K562 (cell line): ENCODE data around the gene XIRP1. TPM values are rescaled to one million over a fixed set of nuclear protein-coding genes. Genes with fewer than 3 reads are reported as not detected.
"Not testable (repeated sequence)": the region's sequence is repeated elsewhere in the genome, so short reads cannot be mapped to it uniquely, and the experiment has no call there.

Experiments used
- ATAC-seq: fragments of 200-7000 bp; cut with Tn5 transposase; 3 replicates; pipeline ENCODE4 v1.9.1; 2020; ENCODE audit warnings: moderate library complexity
- BruUV-seq: library from RNA; stranded (reverse); fragments of 400-500 nt; replicated peaks from 2 replicates; lab custom pipeline; 2021; lab: Mats Ljungman, UMichigan
- CTCF ChIA-PET: fragments of 300-600 bp; formaldehyde crosslinking; extraction: SDS; loops from one replicate; lab custom pipeline; 2021; ENCODE audit warnings: low intra/inter-chr PET ratio; lab: Yijun Ruan, JAX
- POLR2A ChIA-PET: fragments of 300-600, 350-650 bp; sonication (Branson Sonifier 250); formaldehyde crosslinking; extraction: SDS; loops from one replicate; lab custom pipeline; 2021; ENCODE audit warnings: antibody characterized with exemption, inconsistent platforms; lab: Yijun Ruan, JAX
- DNase-seq, 4 experiments: peaks; one replicate each; pipeline versions ENCODE4 v3.0.0 to v3.0.0-alpha.2; 2011 to 2018; ENCODE audit warnings: low spot score in 3 of 4, mixed read lengths in 3 of 4; ENCODE audit errors: extremely low read depth in 1 of 4
- FAIRE-seq: peaks from 2 replicates; lab custom pipeline; 2011; peaks lifted over from hg19 to GRCh38; lab: Jason Lieb, UNC
- H2AFZ ChIP-seq: 2 replicates; pipeline ENCODE4 v1.6.0; 2011; ENCODE audit warnings: low read depth, low read length, control low read depth, inconsistent platforms
- H3K27ac ChIP-seq: fragments of 200-600 bp; 3 replicates; pipeline ENCODE4 v1.8.0; 2011; ENCODE audit warnings: low read depth, mild to moderate bottlenecking, control low read depth, inconsistent platforms, low read length, moderate library complexity, mixed read lengths; ENCODE audit errors: extremely low read depth
- H3K27me3 ChIP-seq, 2 experiments: fragments of 300-600 bp in 1 of 2; 2 replicates in 1 of 2; 3 replicates in 1 of 2; pipeline versions ENCODE4 v1.6.0 to v1.8.0; 2011; ENCODE audit warnings: inconsistent platforms in 2 of 2, low read length in 2 of 2, mild to moderate bottlenecking in 1 of 2, mixed read lengths in 1 of 2, moderate library complexity in 1 of 2; ENCODE audit not compliant: control insufficient read depth in 2 of 2, insufficient read depth in 2 of 2
- H3K36me3 ChIP-seq: fragments of 300-600 bp; 3 replicates; pipeline ENCODE4 v1.8.0; 2011; ENCODE audit warnings: mild to moderate bottlenecking, low read length, inconsistent platforms; ENCODE audit not compliant: control insufficient read depth, insufficient read depth
- H3K4me1 ChIP-seq, 2 experiments: fragments of 200-600 bp in 1 of 2; replicated peaks in 1 of 2; 2 replicates in 1 of 2; 3 replicates in 1 of 2; pipeline versions ENCODE4 v1.5.1 to v1.8.0; 2011; ENCODE audit warnings: inconsistent platforms in 2 of 2, low read length in 2 of 2, mild to moderate bottlenecking in 1 of 2, mixed read lengths in 1 of 2, moderate library complexity in 1 of 2; ENCODE audit not compliant: control insufficient read depth in 2 of 2, insufficient read depth in 2 of 2
- H3K4me2 ChIP-seq: 2 replicates; pipeline ENCODE4 v1.6.1; 2011; ENCODE audit warnings: low read length, control low read depth, inconsistent platforms, mixed read lengths; ENCODE audit not compliant: insufficient read depth
- H3K4me3 ChIP-seq: fragments of 200-600 bp; sonication (generic), shearing (Covaris generic); 2 replicates; pipeline ENCODE4 v1.5.1; 2016; ENCODE audit warnings: control low read depth, inconsistent platforms
- H3K79me2 ChIP-seq: fragments of 200-600 bp; 3 replicates; pipeline ENCODE4 v1.8.0; 2011; ENCODE audit warnings: low read length, inconsistent platforms; ENCODE audit not compliant: control insufficient read depth, insufficient read depth
- H3K9ac ChIP-seq, 2 experiments: 2 replicates each; pipeline versions ENCODE4 v1.6.0 to v1.6.1; 2011; ENCODE audit warnings: low read depth in 2 of 2, low read length in 2 of 2, control low read depth in 1 of 2, inconsistent platforms in 1 of 2, mild to moderate bottlenecking in 1 of 2, mixed read lengths in 1 of 2; ENCODE audit not compliant: insufficient read depth in 1 of 2
- H3K9me1 ChIP-seq: one replicate; pipeline ENCODE4 v1.6.0; 2011; ENCODE audit warnings: inconsistent platforms, mild to moderate bottlenecking, low read length, moderate library complexity; ENCODE audit not compliant: control insufficient read depth, insufficient read depth
- H3K9me3 ChIP-seq: replicated peaks from 2 replicates; pipeline ENCODE4 v1.5.1; 2011; ENCODE audit warnings: low read depth, low read length, inconsistent platforms; ENCODE audit not compliant: control insufficient read depth, insufficient read depth
- H4K20me1 ChIP-seq: replicated peaks from 2 replicates; pipeline ENCODE4 v1.6.1; 2011; ENCODE audit warnings: low read length, inconsistent platforms, mixed read lengths; ENCODE audit not compliant: control insufficient read depth, insufficient read depth
- ATF7 ChIP-seq: fragments of 450-650 bp; IDR thresholded peaks from 2 replicates; pipeline ENCODE4 v1.7.1; 2014; ENCODE audit warnings: mild to moderate bottlenecking, moderate library complexity
- FOXK1 ChIP-seq: sonication (generic); formaldehyde crosslinking; IDR thresholded peaks from 2 replicates; pipeline ENCODE4 v1.8.0; 2022; ENCODE audit warnings: missing genetic modification reagents, mild to moderate bottlenecking, borderline replicate concordance
- IFI16 ChIP-seq: fragments of 250-450 bp; sonication (Bioruptor Pico); IDR thresholded peaks from 2 replicates; pipeline ENCODE4 v2.1.2; 2022; ENCODE audit warnings: mild to moderate bottlenecking, inconsistent platforms
- RBM25 ChIP-seq: fragments of 200-400 bp; formaldehyde crosslinking; IDR thresholded peaks from 2 replicates; pipeline ENCODE4 v1.6.1; 2018; ENCODE audit warnings: low read length, low read depth, moderate library complexity; ENCODE audit not compliant: severe bottlenecking
- ZNF280A ChIP-seq: fragments of 450-650 bp; IDR thresholded peaks from 2 replicates; pipeline ENCODE4 v1.6.1; 2018; ENCODE audit warnings: mild to moderate bottlenecking, low read depth; ENCODE audit not compliant: partially characterized antibody
- ZNF431 ChIP-seq: sonication (generic); formaldehyde crosslinking; IDR thresholded peaks from 2 replicates; pipeline ENCODE4 v1.8.0; 2022; ENCODE audit warnings: mild to moderate bottlenecking, missing genetic modification reagents
- WGBS: fragments of 100-300 bp; shearing (Covaris generic); methylation state at CpG from one replicate; pipeline ENCODE4 v1.1.6; 2016; ENCODE audit warnings: low coverage, mixed read lengths; ENCODE audit not compliant: insufficient coverage; ENCODE audit errors: missing lambda C conversion rate; 5-methylcytosine and 5-hydroxymethylcytosine counted together
- in situ Hi-C: fragments of 300-500 bp; cut with MboI; formaldehyde crosslinking; loops from 4 replicates; pipeline ENCODE4 v1.15.0; 2018; ENCODE audit warnings: inconsistent platforms, mixed read lengths
- intact Hi-C: fragments of 100-400 bp; cut with micrococcal nuclease; formaldehyde crosslinking; loops from 2 replicates; pipeline ENCODE4 v1.14.2; 2022
- polyA plus RNA-seq, 8 experiments: library from polyadenylated mRNA; depleted of rRNA in 4 of 8; stranded (reverse) in 5 of 8; unstranded in 3 of 8; fragments of >200 nt; fragmentation: Nextera tagmentation in 2 of 8; fragmentation: Illumina TruSeq in 1 of 8; extraction: Ambion mirVana in 2 of 8; extraction: Trizol in 1 of 8; gene quantifications; 2 replicates each; pipeline versions ENCODE4 v1.2.1 to v1.2.3, GENCODE V29; 2011 to 2014; ENCODE audit warnings: inconsistent platforms in 1 of 8, missing spikeins in 1 of 8
- total RNA-seq, 7 experiments: library from RNA; depleted of rRNA in 6 of 7; stranded (reverse); fragments of >200 nt in 6 of 7; fragmentation: Illumina TruSeq in 2 of 7; extraction: Trizol in 2 of 7; gene quantifications; 2 replicates each; pipeline versions ENCODE4 v1.2.1 to v1.2.3, GENCODE V29; 2011 to 2021; ENCODE audit warnings: low replicate concordance in 1 of 7
- TF ChIP-seq, protein P1 (sequence below), 2 experiments: fragments of 450-650 bp in 1 of 2; sonication (generic) in 1 of 2; formaldehyde crosslinking in 1 of 2; IDR thresholded peaks in 1 of 2; conservative IDR thresholded peaks in 1 of 2; 2 replicates each; pipeline versions ENCODE4 v1.6.1 to v1.8.1; 2016 to 2023; ENCODE audit warnings: mild to moderate bottlenecking in 2 of 2, moderate library complexity in 2 of 2, inconsistent platforms in 1 of 2, missing genetic modification reagents in 1 of 2
- TF ChIP-seq, protein P2 (sequence below): fragments of 250-450 bp; sonication (Bioruptor Pico); IDR thresholded peaks from 2 replicates; pipeline ENCODE4 v1.5.0; 2021; ENCODE audit warnings: mild to moderate bottlenecking, moderate library complexity

The XIRP1 gene
- total and polyA plus RNA-seq, 9 of the 15 experiments (the other 6 are each of a cell fraction or from before 2014, with no cell fraction given) = 0.03 to 0.27 (median 0.08) TPM; not detected in 3

DNA sequence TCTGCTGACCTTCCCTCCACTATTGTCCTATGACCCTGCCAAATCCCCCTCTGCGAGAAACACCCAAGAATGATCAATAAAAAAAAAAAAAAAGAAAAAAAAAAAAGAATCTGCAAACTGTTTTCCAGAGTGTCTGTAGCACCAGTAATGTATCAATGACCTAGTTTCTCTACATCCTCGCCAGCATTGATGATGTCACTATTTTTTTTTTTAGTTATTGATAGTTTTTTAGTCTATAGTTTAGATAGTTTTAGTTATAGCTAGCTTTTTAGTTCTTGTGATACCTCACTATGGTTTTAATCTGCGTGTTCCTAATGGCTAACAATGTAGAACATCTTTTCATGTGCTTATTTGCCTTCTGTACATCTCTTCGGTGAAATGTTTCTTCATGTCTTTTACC lies 36.1 kb upstream of the XIRP1 start:
- no peaks in the 10 kb centered on the region for H3K36me3 ChIP-seq
- no peaks in the 10 kb centered on the region for H3K9me1 ChIP-seq
- peaks cover 14 to 15% of the 10 kb centered on the region in 2 experiments for H3K27me3 ChIP-seq
- no peaks in the 10 kb centered on the region for H3K9me3 ChIP-seq
- no peak overlapping the region for H3K4me2 ChIP-seq
- H3K9ac ChIP-seq = no peak overlapping the region
- H3K79me2 ChIP-seq = no peaks in the 10 kb centered on the region
- no peaks in the 10 kb centered on the region; a peak in 1 of 5 replicates for H3K4me1 ChIP-seq
- in situ Hi-C loops = no loop called here
- no peaks in the 10 kb centered on the region for H4K20me1 ChIP-seq
- ChIA-PET CTCF (no interaction called here), POLR2A (interaction anchor here (1.3 kb wide), 1 partner anchor 14 kb away, joined by 4 read pairs; no protein-coding TSS in a partner anchor)
- no peak for ATAC-seq
- intact Hi-C loops = no loop called here
- DNase-seq = no peak
- no peak overlapping the region for H3K27ac ChIP-seq
- H2AFZ ChIP-seq = no peak overlapping the region
- no peak for FAIRE-seq
- TF ChIP-seq, protein P1, sequence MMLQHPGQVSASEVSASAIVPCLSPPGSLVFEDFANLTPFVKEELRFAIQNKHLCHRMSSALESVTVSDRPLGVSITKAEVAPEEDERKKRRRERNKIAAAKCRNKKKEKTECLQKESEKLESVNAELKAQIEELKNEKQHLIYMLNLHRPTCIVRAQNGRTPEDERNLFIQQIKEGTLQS (IDR thresholded peaks at IDR 0.05) = peak; percentile 65
- TF ChIP-seq, protein P1 (CRISPR knock-in tag; conservative IDR thresholded peaks at IDR 0.05) = no peak
- TF ChIP-seq, protein P2, sequence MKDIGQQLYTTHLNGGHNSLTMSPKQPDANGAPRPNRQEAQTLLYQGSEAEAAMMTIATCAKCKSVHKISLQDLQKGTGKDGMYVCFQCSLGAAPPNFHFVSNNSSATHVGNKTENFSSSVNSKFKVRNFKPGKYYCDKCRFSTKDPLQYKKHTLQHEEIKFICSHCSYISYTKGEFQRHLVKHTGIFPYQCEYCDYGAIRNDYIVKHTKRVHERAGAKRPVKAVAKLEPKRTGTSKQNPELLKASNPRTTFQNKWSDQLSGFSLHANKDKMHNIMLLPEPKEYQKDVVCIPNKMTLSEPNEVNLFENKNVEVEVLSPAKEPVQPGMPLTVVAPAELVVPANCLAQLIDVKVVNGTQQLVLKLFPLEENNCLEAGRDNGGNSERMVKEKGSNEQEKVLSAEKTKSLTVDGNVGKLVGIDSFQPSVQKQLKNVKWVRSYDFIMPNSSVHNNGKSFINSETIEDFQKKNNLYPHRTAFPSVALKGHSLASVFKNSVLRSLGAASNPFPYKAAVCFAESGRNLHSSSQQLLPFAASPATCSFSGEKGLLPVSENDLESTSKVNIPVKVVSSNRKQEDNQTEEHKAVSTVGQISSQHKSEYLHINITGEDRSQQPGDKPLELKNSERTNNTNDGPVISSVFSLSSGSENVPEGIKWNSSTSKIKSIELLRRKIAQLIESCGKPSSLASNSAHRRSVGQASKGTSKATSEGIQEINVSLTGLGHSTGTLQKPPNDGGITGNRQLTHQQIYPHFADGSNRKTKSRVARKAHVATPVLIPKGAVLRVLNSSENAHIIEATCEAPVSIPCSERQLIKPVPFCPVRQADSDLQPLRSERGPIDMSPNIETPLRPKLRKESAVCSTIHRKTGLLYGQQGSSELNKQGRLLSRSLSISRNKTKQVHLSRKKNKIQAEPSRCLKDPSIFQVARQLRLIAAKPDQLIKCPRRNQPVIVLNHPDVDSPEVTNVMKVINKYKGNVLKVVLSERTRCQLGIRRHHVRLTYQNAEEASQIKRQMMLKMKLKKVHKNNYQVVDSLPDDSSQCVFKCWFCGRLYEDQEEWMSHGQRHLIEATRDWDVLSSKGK (CRISPR knock-in tag) = no peak
- TF ChIP-seq ZNF280A (no peak), RBM25 (peak; percentile 26), IFI16 (CRISPR knock-in tag) (no peak), ZNF431 (CRISPR knock-in tag) (no peak), ATF7 (peak; percentile 15; the same call in 1 of the 2 replicates), FOXK1 (CRISPR knock-in tag) (no peak)
- 8% methylated on average over 3 of the region's 4 CpGs for WGBS
- BruUV-seq = no TSS peak
- no peak overlapping the region for H3K4me3 ChIP-seq

DNA sequence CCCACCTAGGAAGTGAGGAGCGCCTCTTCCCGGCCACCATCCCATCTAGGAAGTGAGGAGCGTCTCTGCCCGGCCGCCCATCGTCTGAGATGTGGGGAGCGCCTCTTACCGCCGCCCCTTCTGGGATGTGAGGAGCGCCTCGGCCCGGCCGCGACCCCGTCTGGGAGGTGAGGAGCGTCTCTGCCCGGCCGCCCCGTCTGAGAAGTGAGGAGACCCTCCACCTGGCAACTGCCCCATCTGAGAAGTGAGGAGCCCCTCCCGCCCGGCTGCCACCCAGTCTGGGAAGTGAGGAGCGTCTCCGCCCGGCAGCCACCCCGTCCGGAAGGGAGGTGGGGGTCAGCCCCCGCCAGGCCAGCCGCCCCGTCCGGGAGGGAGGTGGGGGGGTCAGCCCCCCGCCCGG lies 35.2 kb upstream of the XIRP1 start:
- in situ Hi-C loops, H2AFZ ChIP-seq, H4K20me1 ChIP-seq, POLR2A ChIA-PET, DNase-seq, H3K36me3 ChIP-seq, CTCF ChIA-PET, H3K4me3 ChIP-seq, intact Hi-C loops, H3K9me1 ChIP-seq, ATAC-seq, BruUV-seq, H3K4me2 ChIP-seq, H3K79me2 ChIP-seq, H3K27ac ChIP-seq, H3K4me1 ChIP-seq, FAIRE-seq, H3K9ac ChIP-seq, H3K9me3 ChIP-seq: not testable (repeated sequence)
- 19% methylated on average over 7 of the region's 32 CpGs for WGBS
- peaks cover 14 to 15% of the 10 kb centered on the region in 2 experiments for H3K27me3 ChIP-seq
